Superior temporal gyrus (tissue), 1 donor: Measurements from ENCODE around the gene PCAT6.

Source experiments
- DNase-seq: peaks from one replicate; pipeline ENCODE4 v3.0.0-alpha.2; 2016; ENCODE audit errors: extremely low spot score

Gene PCAT6

DNA sequence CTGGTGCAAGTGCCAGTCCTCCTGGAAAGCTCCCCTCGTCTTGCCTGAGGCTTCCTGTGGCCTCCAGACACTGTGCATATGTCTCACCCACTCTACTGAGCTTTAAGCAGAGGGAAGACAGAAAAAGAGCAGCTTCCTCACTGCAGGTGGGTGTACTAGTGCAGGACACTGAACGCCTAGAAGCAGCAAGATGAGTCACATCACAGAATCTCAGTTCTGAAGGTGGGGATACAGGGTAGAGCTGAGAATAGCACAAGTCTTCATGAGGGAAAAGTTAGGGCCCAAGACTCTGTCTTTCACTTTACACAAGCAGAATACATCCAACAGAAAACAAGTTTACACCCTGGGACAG is 37.4 kb downstream of the PCAT6 start:
- peak; percentile 45 for DNase-seq

DNA sequence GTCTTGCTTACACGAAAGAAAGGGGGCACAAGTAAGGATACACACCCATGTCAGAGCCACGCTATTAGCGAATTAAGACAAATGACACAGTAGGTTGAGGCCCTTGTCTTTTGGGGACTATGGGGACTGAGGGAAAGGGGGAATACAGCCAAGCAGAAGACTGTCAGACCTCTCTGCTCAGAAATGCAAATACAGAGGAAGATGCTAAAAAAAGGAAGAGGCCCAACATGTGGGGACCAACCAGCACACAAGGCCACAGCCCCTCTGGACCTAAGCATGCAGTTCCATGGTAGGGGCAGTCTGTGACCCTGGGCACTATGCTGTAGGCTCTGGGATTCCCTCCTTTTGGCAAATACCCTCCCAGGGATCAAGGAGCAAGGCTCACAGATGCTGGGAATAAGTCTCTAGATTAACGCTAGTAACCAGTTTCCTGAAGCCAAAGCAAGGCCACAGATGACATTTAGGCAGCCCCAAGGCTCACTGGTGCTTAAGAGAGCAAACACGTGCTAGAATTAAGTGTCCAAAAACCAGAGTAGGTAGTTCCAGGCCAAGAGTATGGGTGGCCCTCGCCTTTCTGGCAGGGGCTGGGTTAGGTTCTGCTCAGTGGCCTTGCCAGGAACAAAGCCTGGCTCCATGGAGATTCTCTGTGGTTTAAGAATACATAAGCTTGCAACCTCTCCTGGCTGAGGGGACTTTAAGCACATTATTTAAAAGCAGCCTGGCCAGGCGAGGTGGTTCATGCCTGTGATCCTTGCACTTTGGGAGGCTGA is 40.0 kb downstream of the PCAT6 start:
- DNase-seq = no peak

GRCh38 chr1:202852163-202852904 is 41.6 kb downstream of the PCAT6 start:
- no peak for DNase-seq

DNA sequence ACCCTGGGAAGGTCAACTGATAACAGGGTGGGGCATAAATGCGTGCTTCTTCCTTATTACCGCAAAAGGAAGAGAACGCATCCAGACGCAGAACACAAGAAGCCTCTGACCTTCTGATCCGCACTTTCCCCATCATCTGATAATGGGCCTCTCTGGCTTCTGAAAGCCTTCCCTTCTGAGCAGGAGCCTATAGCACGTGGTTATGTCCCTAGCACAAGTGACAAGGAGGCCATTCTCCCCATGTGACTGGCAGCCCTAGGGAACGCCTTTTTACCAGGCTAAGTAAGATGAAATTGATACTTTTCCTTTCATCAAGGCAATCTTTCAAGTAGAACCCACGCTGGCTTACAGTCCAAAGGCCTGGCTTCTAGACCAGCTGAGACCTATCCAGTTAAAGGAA is 44.0 kb downstream of the PCAT6 start:
- DNase-seq = no peak

DNA sequence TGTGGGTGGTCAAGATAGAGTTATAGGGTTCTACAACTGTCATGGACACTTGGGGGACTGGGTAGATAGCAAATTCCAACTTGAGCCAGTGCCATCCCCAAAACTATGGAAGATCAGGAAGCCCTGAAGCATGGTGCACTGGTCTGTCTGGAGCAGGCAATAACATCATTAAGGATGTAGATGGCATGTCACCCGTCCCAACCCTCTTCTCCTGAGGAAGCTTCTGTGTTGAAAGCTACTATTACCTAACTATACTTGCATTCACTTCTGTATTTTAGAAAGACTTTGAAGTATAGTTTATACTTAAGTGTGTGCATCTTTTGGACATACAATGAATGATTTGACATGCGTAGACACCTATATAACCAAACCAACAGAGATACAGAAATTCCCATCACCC is 45.3 kb downstream of the PCAT6 start:
- DNase-seq = no peak

GRCh38 chr1:202857136-202857610 is 46.4 kb downstream of the PCAT6 start:
- DNase-seq = no peak

- DNase-seq = no peak
Measured at GRCh38 chr1:202858331-202858730, 47.6 kb downstream of the PCAT6 start.

- DNase-seq = no peak
Measured at GRCh38 chr1:202858789-202859414, 48.1 kb downstream of the PCAT6 start.

- peak; percentile 37 for DNase-seq
Measured at GRCh38 chr1:202860744-202861419, 50.1 kb downstream of the PCAT6 start.
